ENCODE measurements around the gene UROC1.
A peak's percentile ranks its signal among the peaks of the same experiment; 100 is the strongest.

The UROC1 gene

DNA sequence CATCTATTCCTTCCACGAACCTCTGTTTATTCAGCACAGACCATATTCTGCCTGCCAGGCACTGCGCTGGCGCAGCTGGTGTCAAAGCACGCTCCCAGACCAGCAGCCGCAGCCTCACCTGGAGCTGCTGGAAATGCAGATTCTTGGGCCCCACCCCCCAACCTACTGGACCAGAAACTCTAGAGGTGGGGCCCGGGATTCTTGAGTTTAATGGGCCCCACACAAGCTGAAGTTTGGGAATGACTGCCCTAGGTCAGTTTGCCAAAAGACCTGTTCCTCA lies 13.4 kb upstream of the UROC1 start:
- no peak for DNase-seq (ENCODE audit: low read depth in 3 of 3)

DNA sequence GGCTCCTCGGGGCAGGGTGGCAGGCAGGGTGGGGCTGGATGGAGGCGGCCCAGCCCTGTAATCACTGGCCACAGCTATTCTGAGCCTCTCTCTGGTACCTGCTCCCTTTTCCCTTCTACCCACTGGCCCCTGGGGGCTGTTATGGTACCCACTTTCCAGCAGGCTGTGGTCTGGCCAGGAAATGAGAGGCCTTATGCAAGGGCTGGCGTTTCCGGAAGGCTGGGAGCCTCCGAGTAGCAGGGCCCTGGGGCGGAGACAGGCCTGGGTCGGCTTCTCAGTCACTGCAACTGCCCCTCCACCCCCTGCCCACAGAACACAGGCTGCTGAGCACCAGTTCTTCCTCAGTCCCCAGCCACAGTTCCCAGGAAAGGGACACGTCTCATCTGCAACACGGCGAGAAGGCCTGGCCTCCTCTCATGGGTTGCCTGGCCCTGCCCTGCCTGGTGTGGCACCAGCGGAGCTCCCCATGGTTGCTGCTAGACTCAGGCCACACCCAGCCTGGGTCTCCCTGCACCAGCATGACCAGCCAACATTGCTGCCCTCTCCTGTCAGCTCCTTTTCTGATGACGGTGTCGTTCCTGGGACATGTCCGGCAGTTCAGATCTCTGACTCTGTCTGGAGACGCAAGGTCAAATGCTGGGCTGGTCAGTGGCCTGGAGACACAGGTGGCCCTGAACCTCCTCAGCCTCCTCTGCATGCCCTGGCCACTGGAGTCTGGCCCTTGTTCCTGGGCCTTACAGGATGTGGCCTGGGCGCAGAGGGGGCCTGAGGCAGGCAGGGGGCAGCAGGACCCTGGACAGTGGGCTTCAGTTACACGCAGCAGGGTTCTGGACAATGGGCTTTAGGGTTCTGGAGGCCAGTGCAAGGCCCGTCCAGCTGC lies 12.8 kb upstream of the UROC1 start:
- no peak for DNase-seq (ENCODE audit: low read depth in 3 of 3)

DNA sequence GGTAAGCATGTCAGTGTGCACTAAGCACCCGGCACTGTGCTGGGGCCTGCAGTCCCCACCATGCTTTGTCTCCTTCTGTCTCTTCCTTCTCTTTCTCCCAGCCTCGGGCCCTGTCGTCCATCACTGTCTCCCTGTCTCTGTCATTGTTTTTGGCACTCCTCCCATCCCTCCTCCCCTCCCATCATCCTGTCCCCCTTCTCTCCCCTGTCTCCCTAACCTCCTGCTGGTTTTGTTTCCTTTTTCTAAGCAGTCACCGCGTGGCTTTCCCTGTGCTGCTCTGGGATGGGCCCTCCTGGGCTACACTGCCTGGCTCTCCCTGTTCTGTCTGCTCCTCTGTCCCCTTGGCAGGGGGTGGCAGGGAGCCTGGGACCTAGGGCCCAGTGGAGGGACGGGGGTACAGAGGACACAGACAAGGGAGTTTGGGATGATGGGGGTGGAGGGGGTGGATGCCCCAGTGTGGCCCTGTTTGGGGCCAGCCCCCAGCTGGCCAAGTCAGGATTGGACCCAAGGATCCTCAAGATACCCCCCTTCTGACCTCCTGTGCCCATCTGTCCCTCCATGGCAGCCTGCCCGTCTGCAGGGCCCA lies 12.1 kb upstream of the UROC1 start:
- DNase-seq (ENCODE audit: low read depth in 3 of 3): no peak

- no peak for DNase-seq (ENCODE audit: low read depth in 3 of 3)
These were observed 11.4 kb upstream of the UROC1 start for GRCh38 chr3:126528800-126529541.

- no peak for DNase-seq (ENCODE audit: low read depth in 3 of 3)
These were observed 10.8 kb upstream of the UROC1 start for GRCh38 chr3:126528419-126528799.

- no peak for DNase-seq (ENCODE audit: low read depth in 3 of 3)
These were observed 10.1 kb upstream of the UROC1 start for GRCh38 chr3:126527455-126528211.

DNA sequence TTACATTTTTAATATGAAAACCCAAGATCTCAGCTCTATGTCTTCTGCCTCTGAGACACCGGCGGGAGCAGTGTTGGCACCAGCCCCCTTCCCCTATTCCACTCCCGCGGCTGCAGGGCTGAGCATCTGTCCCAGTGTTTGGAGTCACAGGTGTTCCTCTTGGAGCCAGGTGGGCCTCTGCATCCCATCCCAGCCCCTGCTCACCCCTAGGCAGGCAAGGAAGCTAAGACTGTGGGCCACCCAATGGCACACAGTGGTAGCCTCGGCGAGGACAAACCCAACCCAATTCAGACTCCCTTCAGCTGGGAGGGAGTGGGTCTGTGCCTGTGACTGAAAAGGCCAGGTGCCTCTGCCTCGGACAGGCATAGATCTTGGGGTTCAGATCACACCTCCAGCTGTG lies 9.4 kb upstream of the UROC1 start:
- DNase-seq (ENCODE audit: low read depth in 3 of 3): no peak

GRCh38 chr3:126526668-126527005 lies 9.1 kb upstream of the UROC1 start:
- DNase-seq (ENCODE audit: low read depth in 3 of 3): no peak

GRCh38 chr3:126525853-126526667 lies 8.5 kb upstream of the UROC1 start:
- DNase-seq (ENCODE audit: low read depth in 3 of 3): no peak

- DNase-seq (ENCODE audit: low read depth in 3 of 3): no peak
These were observed 7.7 kb upstream of the UROC1 start for GRCh38 chr3:126525091-126525852.

- no peak for DNase-seq (ENCODE audit: low read depth in 3 of 3)
These were observed 6.9 kb upstream of the UROC1 start for GRCh38 chr3:126524429-126524988.

DNA sequence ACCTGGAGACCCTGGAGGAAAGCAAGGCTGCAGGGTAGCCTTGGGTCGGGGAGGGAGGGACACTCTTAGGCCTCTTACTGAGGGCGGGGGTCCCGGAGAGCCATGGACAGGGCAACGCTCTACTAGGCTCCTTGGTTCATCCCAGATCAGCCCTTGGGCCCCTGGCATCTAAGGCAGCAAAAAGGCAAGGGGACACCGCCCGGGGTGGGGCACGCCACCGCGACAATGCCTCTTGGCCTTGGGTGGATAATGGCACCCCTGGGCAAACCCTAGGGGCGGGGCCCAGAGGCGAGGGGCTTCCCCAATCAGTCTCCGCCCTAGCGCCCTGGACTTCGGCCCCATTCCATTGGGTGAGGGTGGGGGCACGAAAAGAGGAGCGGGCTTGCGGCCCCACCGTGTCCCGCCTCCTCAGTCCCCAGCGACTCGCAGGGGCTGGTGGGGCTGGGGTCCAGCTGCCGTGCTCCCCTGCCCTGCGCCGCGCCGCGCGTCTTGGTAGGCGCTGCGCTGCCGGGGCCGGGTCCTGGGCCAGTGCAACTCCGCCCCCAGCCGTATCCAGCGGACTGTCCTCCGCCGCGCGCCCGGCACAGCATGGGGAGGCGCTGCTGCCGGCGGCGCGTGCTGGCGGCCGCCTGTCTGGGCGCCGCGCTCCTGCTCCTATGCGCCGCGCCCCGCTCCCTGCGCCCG lies 6.3 kb upstream of the UROC1 start, which contains the start of gene CHST13:
Gene CHST13, plus strand, starts transcription at position 411 of the 684 bp plus-strand sequence. Its CDS starts 178 bp downstream, at position 589.
- peak in 1 of 3 experiments; percentile 11 for DNase-seq (ENCODE audit: low read depth in 3 of 3)

- peak in 2 of 3 experiments; percentile 19 to 20 for DNase-seq (ENCODE audit: low read depth in 3 of 3)
These were observed 4.8 kb upstream of the UROC1 start for GRCh38 chr3:126522363-126522788.

DNA sequence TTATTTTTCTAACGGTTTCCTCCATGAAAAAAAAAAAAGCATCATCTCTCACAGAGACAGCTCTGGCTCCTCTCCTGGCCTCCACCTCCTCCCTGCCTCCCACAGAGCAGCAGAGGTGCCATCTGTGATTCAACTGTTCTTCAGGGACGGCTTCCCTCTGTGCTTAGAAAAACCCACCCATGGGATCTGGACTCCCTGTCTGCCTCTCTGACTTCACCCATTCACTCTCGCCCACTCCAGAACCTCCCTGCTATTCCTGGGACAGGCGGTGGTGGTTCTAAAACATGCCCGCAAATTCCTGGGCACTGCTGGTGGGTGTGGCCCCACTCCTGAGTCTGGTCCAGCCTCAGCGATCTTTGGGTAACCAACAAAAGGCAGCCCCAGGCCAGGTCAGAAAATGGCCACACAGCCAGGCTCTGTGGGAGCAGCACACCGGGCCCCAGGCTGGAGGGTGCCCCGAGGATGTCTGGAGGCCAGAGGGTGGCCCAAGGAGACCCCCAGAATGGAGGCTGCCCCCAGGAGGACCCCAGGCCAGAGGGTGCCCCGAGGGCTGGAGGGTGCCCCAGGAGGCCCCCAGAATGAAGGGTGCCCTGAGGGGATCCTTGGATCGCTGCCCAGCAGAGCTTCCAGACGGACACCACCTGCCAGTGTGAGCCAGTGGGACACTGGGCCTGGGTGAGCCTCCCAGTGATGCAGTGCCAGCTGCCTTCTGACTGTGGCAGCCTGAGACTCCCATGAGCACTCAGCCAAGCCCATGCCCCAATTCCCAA lies 3.7 kb upstream of the UROC1 start:
- no peak for DNase-seq (ENCODE audit: low read depth in 3 of 3)

DNA sequence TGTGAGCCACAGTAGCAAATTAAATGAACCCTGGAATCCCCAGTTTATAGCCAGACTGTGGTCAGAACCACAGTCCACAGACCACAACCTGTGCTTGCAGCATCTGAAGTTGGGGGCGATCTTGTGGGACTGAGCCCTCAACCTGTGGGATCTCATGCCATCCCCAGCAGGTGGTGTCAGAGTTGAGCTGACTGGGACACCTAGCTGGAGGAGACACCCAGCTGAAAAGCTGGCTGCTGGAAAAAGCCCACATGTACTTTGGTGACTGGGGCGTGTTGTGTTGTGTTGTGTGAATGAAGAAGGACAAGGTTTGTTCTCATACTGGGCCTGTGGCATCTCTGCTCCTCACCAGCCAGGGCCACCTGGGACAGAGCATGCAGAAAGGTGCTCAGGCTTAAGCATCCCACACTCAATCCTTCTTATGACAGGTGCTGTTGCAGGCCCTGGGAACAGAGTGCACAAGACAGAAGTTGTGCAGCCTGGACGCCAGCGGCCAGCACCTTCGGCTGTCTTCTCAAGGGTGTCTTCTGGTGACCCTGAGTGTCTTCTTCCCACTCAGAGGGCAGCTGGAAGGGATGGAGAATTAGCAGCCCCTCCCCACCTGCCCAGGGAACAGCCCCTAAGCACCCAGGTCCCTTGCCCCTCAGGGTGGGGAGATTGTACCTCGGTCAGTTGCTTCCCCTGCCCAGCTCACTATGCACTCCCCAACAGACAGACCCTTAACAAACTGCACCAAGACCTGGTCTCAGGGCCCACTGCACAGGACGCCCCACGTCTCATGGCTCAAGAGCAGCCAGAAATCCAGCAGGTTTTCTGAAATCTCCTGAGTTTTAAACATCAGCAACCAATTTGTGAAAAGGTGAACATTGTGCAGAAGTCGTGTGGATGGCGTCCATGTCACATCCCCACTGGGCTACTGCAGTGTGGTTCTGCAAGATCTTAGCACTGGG lies 2.2 kb upstream of the UROC1 start:
- no peak for DNase-seq (ENCODE audit: low read depth in 3 of 3)

GRCh38 chr3:126518779-126519177 lies 1.2 kb upstream of the UROC1 start:
- no peak for DNase-seq (ENCODE audit: low read depth in 3 of 3)

DNA sequence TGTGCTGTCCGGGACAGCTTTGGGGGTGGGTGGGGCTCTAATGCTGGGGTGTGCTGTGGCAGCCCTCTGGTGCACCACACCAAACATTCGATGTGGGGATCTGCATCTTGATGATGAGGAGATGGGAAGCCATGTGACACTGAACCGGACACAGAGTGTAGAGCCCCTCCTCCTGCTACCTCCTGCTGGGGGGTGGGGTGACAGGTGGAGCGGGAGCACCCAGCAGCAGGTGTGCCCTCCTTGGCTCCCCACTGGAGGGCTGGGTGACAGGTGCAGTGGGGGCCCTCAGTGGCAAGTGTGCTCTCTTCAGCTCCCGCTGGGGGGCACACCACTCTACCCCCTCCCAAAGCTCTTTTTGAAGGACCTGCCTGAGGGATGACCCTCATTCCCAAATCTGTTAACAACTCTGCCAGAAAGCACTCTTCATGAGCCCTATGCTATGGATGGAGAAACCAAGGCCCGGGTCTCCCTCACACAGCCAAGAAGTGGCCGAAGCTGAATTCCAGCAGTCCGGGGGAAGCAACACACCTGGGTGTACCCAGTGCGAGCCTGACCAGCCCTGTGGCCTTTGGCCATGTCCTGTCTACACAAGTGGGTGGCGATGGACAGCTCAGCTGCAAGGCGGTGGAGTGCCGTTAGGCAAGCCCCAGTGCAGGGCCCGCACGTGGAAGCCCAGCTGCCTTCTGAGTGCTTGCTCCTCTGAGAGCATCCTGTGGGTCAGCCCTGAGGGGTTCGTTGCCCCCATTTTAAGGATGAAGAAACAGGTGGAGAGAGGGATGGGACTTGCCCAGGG lies 609 bp upstream of the UROC1 start:
- DNase-seq (ENCODE audit: low read depth in 3 of 3): no peak
